ENCODE data around the gene TTLL12. TPM values are rescaled to one million over a fixed set of nuclear protein-coding genes. Genes with fewer than 3 reads are reported as not detected.

TTLL12 gene
- polyA plus RNA-seq, 1 experiment = 12.6 TPM

- TF ChIP-seq CTCF (IDR thresholded peaks at IDR 0.05; ENCODE audit: insufficient read depth, low read depth, low read length) = no peak
- POLR2A ChIA-PET = interaction anchor here (0.6 kb wide), 1 partner anchor 1212 kb away, joined by 4 read pairs; no protein-coding TSS in a partner anchor
- DNase-seq (ENCODE audit: low read depth) = no peak
- H3K4me3 ChIP-seq (ENCODE audit: low read depth, low read length) = no peak overlapping the region
- peaks cover 24% of the 10 kb centered on the region for H3K36me3 ChIP-seq (ENCODE audit: control insufficient read depth, insufficient read depth, low read length)
- H3K27me3 ChIP-seq (ENCODE audit: control insufficient read depth, insufficient read depth, low read length) = no peaks in the 10 kb centered on the region
- CTCF ChIA-PET = interaction anchor here (1.2 kb wide), 1 partner anchor 29 kb away, joined by 4 read pairs; no protein-coding TSS in a partner anchor
Measured at GRCh38 chr22:43158778-43159483, 28.0 kb downstream of the TTLL12 start.

- no peak for TF ChIP-seq CTCF (IDR thresholded peaks at IDR 0.05; ENCODE audit: insufficient read depth, low read depth, low read length)
- DNase-seq (ENCODE audit: low read depth) = no peak
- H3K4me3 ChIP-seq (ENCODE audit: low read depth, low read length) = no peak overlapping the region
- POLR2A ChIA-PET = no interaction called here
- CTCF ChIA-PET = interaction anchor here (1.2 kb wide), 1 partner anchor 30 kb away, joined by 4 read pairs; no protein-coding TSS in a partner anchor
- H3K36me3 ChIP-seq (ENCODE audit: control insufficient read depth, insufficient read depth, low read length) = peaks cover 21% of the 10 kb centered on the region
- no peaks in the 10 kb centered on the region for H3K27me3 ChIP-seq (ENCODE audit: control insufficient read depth, insufficient read depth, low read length)
Measured at GRCh38 chr22:43157874-43158546, 28.9 kb downstream of the TTLL12 start.

GRCh38 chr22:43156413-43156812, 30.5 kb downstream of the TTLL12 start:
- Histone ChIP-seq H3K36me3 (ENCODE audit: control insufficient read depth, insufficient read depth, low read length) (peaks cover 14% of the 10 kb centered on the region), H3K27me3 (ENCODE audit: control insufficient read depth, insufficient read depth, low read length) (no peaks in the 10 kb centered on the region), H3K4me3 (ENCODE audit: low read depth, low read length) (no peak overlapping the region)
- ChIA-PET CTCF (no interaction called here), POLR2A (no interaction called here)
- DNase-seq (ENCODE audit: low read depth) = no peak
- TF ChIP-seq CTCF (IDR thresholded peaks at IDR 0.05; ENCODE audit: insufficient read depth, low read depth, low read length) = no peak

DNA sequence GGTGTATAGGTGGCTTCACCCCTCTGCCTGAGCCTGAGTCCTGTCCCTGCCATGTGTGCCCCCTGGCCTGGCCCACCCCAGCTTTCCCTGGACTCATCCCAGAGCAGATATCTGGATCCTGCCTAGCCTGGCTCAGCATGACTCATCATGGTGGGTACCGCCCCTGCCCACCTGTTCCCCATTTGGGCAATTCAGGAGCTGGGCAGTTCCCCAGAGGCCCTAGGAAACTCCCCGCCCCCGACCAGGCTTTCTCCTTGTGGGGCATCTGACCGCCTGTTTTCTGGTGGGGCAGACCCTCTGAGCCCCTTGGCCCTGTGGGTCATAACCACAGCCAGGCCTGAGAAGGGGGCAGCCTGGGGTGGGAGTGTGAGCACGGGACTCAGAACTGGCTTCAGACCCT, 31.1 kb downstream of the TTLL12 start:
- CTCF ChIA-PET = interaction anchor here (1.0 kb wide), 1 partner anchor 9 kb away, joined by 4 read pairs; no protein-coding TSS in a partner anchor
- peaks cover 12% of the 10 kb centered on the region for H3K36me3 ChIP-seq (ENCODE audit: control insufficient read depth, insufficient read depth, low read length)
- no peak for DNase-seq (ENCODE audit: low read depth)
- POLR2A ChIA-PET = no interaction called here
- H3K4me3 ChIP-seq (ENCODE audit: low read depth, low read length) = no peak overlapping the region
- no peaks in the 10 kb centered on the region for H3K27me3 ChIP-seq (ENCODE audit: control insufficient read depth, insufficient read depth, low read length)
- no peak for TF ChIP-seq CTCF (IDR thresholded peaks at IDR 0.05; ENCODE audit: insufficient read depth, low read depth, low read length)

DNA sequence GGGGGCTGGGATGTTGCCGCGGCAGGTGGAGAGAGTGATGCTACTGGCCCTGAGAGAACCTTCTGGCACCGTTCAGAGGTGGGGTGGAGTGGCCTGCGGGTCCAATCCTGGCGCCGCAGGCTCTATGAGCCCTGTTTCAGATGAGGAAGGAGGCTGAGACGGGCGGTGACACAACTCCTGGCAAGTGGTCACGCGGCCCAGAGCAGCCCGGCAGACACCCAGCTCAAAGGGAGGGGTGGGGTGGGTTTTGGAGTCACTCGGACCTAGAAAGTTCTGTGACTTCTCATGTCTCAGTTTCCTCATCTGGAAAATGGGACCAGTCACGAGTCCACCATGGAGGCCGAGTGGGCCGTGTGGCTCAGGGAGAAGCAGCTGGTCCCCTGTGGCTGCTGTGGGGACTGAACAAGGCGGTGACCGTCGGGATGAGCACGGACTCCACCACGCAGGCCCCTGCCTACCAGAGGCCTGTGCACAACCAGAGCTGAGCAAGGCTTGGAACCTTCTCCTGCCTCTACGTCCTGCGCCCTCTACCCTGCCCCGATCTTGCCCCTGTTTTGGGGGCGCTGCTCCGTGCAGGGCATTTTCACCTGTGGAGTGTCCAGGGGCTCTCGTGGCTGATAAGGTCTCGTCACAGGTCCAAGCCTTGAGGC, 31.9 kb downstream of the TTLL12 start:
- H3K27me3 ChIP-seq (ENCODE audit: control insufficient read depth, insufficient read depth, low read length) = no peaks in the 10 kb centered on the region
- ChIA-PET CTCF (interaction anchor here (1.0 kb wide), 1 partner anchor 9 kb away, joined by 4 read pairs; no protein-coding TSS in a partner anchor), POLR2A (no interaction called here)
- no peak for DNase-seq (ENCODE audit: low read depth)
- TF ChIP-seq CTCF (IDR thresholded peaks at IDR 0.05; ENCODE audit: insufficient read depth, low read depth, low read length) = no peak
- peaks cover 7% of the 10 kb centered on the region for H3K36me3 ChIP-seq (ENCODE audit: control insufficient read depth, insufficient read depth, low read length)
- no peak overlapping the region for H3K4me3 ChIP-seq (ENCODE audit: low read depth, low read length)
